ENCODE results near the gene SLC8A3.

SLC8A3 gene

DNA sequence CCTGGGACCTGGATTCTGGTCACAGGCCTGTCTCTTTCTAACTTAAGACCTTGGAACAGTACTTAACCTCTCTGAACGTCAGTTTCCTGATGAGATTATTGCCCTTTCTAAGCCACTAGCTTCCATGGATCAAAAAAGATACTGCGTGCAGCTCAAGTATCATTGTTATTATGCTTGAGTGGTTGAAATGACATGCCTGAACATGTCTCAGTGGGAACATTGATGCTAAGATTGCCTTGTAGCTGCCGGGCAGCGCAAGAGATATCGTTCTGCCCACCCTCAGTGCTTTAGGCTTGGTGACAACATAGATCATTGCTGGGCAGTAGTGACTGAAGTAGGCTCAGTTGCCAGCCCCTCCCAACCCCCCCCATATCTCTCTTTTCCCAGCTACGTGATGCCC is 177.7 kb downstream of the SLC8A3 start:
- Histone ChIP-seq H3K4me3 (ENCODE audit: low read depth, low read length) (no peak overlapping the region), H3K27me3 (ENCODE audit: control insufficient read depth, insufficient read depth, low read length) (no peaks in the 10 kb centered on the region), H3K27ac (ENCODE audit: low read depth, low read length) (no peak overlapping the region)

DNA sequence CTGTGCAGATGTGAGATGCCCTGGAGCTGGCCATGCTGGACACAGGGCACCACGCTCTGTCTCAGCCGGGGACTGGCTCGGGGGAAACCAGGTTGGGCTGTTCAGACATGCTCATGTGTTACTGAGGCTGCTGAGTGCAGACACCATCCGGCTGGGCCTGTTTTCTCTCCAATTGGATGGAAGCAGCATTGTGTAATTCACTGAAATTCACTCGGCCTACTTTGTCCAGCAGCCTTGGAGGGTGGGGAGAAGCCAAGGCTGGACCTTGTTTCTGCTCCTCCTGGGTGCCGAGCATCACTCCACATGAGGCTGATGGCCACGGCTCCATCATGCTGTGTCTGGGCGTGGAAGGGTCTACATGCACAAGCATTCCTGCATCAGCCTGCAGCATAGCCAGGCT is 178.8 kb downstream of the SLC8A3 start:
- no peaks in the 10 kb centered on the region for H3K9me3 ChIP-seq (ENCODE audit: control insufficient read depth, insufficient read depth, low read depth, low read length)
- no peak overlapping the region for H3K27ac ChIP-seq (ENCODE audit: low read depth, low read length)
- peaks cover 9% of the 10 kb centered on the region; the same call in 1 of the 2 replicates for H3K4me1 ChIP-seq (ENCODE audit: control insufficient read depth, insufficient read depth, low read length)
- no peaks in the 10 kb centered on the region for H3K36me3 ChIP-seq (ENCODE audit: control insufficient read depth, insufficient read depth, low read length)
- no peak overlapping the region for H3K4me3 ChIP-seq (ENCODE audit: low read depth, low read length)
- no peaks in the 10 kb centered on the region for H3K27me3 ChIP-seq (ENCODE audit: control insufficient read depth, insufficient read depth, low read length)
- no peak overlapping the region for H3K9ac ChIP-seq (ENCODE audit: low read length)

More for the DNA sequence above, 177.7 kb downstream of the SLC8A3 start:
- no peaks in the 10 kb centered on the region for H3K36me3 ChIP-seq (ENCODE audit: control insufficient read depth, insufficient read depth, low read length)
- no peak overlapping the region for H3K9ac ChIP-seq (ENCODE audit: low read length)
- no peaks in the 10 kb centered on the region for H3K9me3 ChIP-seq (ENCODE audit: control insufficient read depth, insufficient read depth, low read depth, low read length)
- peaks cover 9% of the 10 kb centered on the region; the same call in 1 of the 2 replicates for H3K4me1 ChIP-seq (ENCODE audit: control insufficient read depth, insufficient read depth, low read length)

DNA sequence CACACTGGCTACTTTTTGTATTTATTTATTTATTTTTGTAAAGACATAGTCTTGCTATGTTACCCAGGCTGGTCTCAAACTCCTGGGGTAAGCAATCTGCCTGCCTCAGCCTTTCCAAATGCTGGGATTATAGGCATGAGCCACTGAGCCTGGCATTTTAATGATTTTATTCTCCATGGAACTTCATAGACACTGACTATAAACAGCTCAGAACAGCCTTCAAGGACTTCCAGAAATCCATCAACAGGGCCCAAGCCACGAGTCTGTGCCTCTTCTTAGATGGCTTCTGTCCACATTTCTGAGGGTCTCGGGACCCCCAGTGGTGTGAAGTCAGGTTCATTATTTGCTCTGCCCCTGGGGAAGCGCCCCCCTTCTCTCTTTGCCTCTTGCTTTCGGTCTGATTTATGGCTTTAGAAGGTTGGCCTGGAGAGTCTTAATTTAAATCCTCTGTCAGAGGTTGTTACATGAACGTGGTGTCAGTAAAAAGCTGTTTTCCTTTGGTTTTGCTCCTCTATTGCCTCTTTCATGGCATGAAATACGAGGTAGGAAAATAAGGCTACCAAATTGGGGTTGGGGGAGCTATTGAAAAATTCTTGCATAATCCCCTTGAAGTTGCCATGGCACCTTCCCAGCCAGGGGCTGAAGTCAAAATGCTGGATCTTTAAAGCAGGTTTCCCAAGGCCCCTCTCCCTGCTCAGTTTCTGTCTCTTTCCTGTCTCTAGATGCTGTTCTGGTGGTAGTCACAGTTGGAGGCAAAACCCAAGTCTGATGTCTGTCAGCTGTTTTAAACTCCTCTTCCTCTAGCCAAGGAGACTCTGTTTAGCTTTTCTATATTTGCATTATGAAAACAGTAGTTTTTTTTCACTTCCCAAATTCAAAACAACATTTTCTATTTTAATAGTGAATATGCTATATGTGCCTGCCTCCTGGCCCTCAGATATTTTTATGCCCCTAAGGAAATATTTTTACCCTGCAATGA is 180.2 kb downstream of the SLC8A3 start:
- Histone ChIP-seq H3K4me3 (ENCODE audit: low read depth, low read length) (no peak overlapping the region), H3K4me1 (ENCODE audit: control insufficient read depth, insufficient read depth, low read length) (peaks cover 8% of the 10 kb centered on the region; the same call in 1 of the 2 replicates), H3K36me3 (ENCODE audit: control insufficient read depth, insufficient read depth, low read length) (no peaks in the 10 kb centered on the region), H3K9me3 (ENCODE audit: control insufficient read depth, insufficient read depth, low read depth, low read length) (no peaks in the 10 kb centered on the region), H3K9ac (ENCODE audit: low read length) (no peak overlapping the region), H3K27me3 (ENCODE audit: control insufficient read depth, insufficient read depth, low read length) (no peaks in the 10 kb centered on the region), H3K27ac (ENCODE audit: low read depth, low read length) (no peak overlapping the region)

DNA sequence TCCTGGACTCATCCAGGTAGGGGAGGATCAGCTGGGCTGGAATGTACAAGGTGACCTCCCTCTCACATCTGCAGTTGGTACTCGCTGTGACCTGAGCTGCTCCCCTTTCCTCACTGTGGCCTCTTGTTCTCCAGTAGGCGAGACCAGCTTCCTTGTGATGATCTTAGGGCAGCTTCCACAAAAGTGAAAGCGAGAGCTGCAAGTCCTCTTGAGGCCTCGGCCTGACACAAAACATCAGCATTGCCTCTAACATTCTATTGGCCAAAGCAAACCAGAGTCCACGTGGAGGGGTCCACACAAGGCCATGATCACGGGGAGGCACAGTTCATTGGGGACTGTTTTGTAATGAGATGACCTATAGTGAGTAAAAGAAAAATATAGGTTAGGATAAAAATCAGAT is 182.1 kb downstream of the SLC8A3 start:
- no peaks in the 10 kb centered on the region for H3K9me3 ChIP-seq (ENCODE audit: control insufficient read depth, insufficient read depth, low read depth, low read length)
- no peaks in the 10 kb centered on the region for H3K36me3 ChIP-seq (ENCODE audit: control insufficient read depth, insufficient read depth, low read length)
- H3K27ac ChIP-seq (ENCODE audit: low read depth, low read length) = no peak overlapping the region
- no peak overlapping the region for H3K4me3 ChIP-seq (ENCODE audit: low read depth, low read length)
- no peaks in the 10 kb centered on the region for H3K27me3 ChIP-seq (ENCODE audit: control insufficient read depth, insufficient read depth, low read length)
- 0 out of 2 replicates have a peak, but pooled peaks cover 6% of the 10 kb centered on the region for H3K4me1 ChIP-seq (ENCODE audit: control insufficient read depth, insufficient read depth, low read length)
- no peak overlapping the region for H3K9ac ChIP-seq (ENCODE audit: low read length)

DNA sequence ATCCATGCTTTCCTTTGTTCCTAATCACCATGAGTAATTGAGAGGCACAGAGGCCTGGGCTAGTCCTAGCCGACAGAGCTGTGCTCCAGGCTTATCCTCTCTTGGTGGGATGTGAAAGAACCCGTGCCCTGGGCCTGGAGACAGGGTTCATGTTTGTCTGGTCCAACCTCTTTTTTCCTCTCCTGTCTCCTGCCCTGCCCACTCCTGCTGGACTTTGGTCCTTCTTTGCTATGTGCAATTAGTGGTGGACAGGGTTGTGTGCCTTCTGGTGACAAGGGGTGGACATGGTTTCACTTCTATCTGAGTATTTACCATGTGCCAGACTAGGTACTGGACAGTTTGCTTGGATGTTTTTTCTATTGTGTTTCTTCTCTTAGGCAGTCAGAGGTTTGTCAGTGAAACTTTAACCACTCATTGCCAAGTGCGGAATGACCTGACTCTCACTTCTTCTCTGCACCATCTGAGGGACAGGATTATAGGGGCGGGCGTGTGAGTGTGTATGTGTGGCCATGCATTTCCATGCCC is 183.4 kb downstream of the SLC8A3 start:
- no peak overlapping the region for H3K4me3 ChIP-seq (ENCODE audit: low read depth, low read length)
- H3K4me1 ChIP-seq (ENCODE audit: control insufficient read depth, insufficient read depth, low read length) = 0 out of 2 replicates have a peak, but pooled peaks cover 6% of the 10 kb centered on the region
- H3K9ac ChIP-seq (ENCODE audit: low read length) = no peak overlapping the region
- H3K9me3 ChIP-seq (ENCODE audit: control insufficient read depth, insufficient read depth, low read depth, low read length) = no peaks in the 10 kb centered on the region
- no peaks in the 10 kb centered on the region for H3K27me3 ChIP-seq (ENCODE audit: control insufficient read depth, insufficient read depth, low read length)
- H3K27ac ChIP-seq (ENCODE audit: low read depth, low read length) = no peak overlapping the region
- H3K36me3 ChIP-seq (ENCODE audit: control insufficient read depth, insufficient read depth, low read length) = no peaks in the 10 kb centered on the region

DNA sequence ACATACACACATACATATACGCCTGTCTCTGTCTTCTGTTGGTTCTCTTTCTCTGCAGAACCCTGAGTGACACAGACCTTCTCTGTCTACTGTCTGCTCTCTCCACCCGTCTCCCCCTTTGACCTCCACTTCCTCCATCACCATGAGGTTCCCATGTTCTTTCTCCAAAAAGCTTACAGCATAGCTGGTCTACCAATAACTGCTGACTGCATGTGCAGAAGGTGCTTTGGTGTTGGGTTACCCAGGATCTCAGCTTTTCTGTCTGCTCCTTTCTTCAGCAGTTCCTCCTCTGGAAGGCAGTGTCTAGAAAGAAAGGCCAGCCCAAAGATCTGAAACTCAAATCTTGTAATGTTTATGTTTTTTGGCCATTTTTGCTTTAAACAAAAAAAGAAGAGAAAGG is 184.0 kb downstream of the SLC8A3 start:
- H3K9me3 ChIP-seq (ENCODE audit: control insufficient read depth, insufficient read depth, low read depth, low read length) = no peaks in the 10 kb centered on the region
- H3K27ac ChIP-seq (ENCODE audit: low read depth, low read length) = no peak overlapping the region
- no peak overlapping the region for H3K4me3 ChIP-seq (ENCODE audit: low read depth, low read length)
- H3K9ac ChIP-seq (ENCODE audit: low read length) = no peak overlapping the region
- 0 out of 2 replicates have a peak, but pooled peaks cover 6% of the 10 kb centered on the region for H3K4me1 ChIP-seq (ENCODE audit: control insufficient read depth, insufficient read depth, low read length)
- no peaks in the 10 kb centered on the region for H3K36me3 ChIP-seq (ENCODE audit: control insufficient read depth, insufficient read depth, low read length)
- no peaks in the 10 kb centered on the region for H3K27me3 ChIP-seq (ENCODE audit: control insufficient read depth, insufficient read depth, low read length)

DNA sequence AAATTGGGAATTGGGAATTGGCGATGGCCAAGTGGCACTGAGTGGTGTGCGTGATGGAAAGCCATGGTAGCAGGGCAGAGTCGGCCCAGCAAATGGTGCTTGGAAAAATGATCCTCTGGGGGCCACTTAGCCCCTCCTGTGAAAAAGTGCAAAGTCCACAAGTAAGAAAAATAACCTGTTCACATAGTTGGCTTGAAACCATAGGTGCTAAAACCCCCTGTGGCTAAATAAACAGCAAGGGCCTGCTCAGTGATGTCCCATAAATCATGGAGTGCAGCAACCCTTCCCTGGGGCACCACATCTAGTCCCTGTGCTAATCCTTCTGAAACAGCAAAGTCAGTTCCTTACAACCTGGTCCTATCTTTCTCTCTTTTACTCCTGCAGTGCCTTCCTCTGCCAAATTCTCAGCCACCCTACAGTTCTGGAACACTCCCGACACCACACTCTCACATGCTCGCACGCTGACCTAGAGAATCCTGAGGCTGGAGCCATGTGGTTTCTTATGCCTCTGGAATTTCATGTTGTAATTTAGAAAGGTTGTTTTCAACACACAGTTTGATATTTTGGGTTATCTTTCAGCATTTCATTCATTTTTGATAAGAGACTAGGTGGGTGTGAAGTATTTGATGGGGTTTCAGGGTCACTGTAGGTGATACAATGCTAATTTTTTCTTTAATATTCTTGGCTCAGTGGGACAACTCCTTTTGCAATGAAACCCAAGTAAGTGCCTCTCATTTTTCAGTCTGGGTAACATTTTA is 186.0 kb downstream of the SLC8A3 start:
- H3K9ac ChIP-seq (ENCODE audit: low read length) = no peak overlapping the region
- H3K36me3 ChIP-seq (ENCODE audit: control insufficient read depth, insufficient read depth, low read length) = no peaks in the 10 kb centered on the region
- H3K4me1 ChIP-seq (ENCODE audit: control insufficient read depth, insufficient read depth, low read length) = peaks cover 8% of the 10 kb centered on the region; the same call in 1 of the 2 replicates
- H3K27me3 ChIP-seq (ENCODE audit: control insufficient read depth, insufficient read depth, low read length) = no peaks in the 10 kb centered on the region
- no peaks in the 10 kb centered on the region for H3K9me3 ChIP-seq (ENCODE audit: control insufficient read depth, insufficient read depth, low read depth, low read length)
- no peak overlapping the region for H3K27ac ChIP-seq (ENCODE audit: low read depth, low read length)
- no peak overlapping the region for H3K4me3 ChIP-seq (ENCODE audit: low read depth, low read length)

DNA sequence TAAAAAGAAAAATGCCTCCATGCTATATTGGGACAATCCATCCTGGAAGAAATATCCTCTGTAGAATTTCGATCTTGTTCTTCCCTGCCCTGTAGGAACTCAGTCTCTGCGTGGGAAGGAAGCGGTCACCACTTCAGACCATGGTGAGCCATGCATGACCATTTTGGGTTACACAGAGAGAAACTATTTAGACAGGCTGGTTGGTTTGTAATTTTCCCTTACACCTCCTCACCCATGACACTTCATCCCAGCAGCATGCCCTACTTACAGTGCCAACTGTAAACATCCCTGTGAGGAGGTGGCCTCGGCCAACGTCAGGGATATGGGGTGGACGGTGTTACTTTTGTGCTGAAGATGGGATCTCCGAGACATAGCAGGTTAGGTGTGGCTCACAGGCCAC is 188.2 kb downstream of the SLC8A3 start:
- Histone ChIP-seq H3K27ac (ENCODE audit: low read depth, low read length) (no peak overlapping the region), H3K36me3 (ENCODE audit: control insufficient read depth, insufficient read depth, low read length) (no peaks in the 10 kb centered on the region), H3K4me3 (ENCODE audit: low read depth, low read length) (no peak overlapping the region), H3K9me3 (ENCODE audit: control insufficient read depth, insufficient read depth, low read depth, low read length) (no peaks in the 10 kb centered on the region), H3K4me1 (ENCODE audit: control insufficient read depth, insufficient read depth, low read length) (peaks cover 8% of the 10 kb centered on the region; the same call in 1 of the 2 replicates), H3K9ac (ENCODE audit: low read length) (no peak overlapping the region), H3K27me3 (ENCODE audit: control insufficient read depth, insufficient read depth, low read length) (no peaks in the 10 kb centered on the region)

DNA sequence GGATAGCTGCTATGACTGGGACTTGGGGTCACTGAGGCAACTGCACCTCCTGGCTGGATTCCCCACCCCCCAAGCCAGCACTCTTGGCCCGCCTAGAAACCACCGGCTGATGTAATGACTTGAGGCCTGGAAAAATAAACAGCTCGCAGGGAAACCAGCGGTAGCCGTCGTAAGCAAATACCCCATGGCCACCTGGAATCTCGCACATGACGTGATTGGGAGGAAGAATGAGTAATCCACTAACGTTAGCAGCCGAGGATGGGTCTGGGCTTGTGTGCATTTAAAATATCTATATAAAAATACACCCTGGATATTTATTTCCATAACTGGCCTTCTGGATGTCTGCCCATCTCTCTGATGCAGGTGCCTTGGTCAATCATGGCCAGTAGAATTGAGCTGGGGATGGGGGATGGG is 189.5 kb downstream of the SLC8A3 start:
- no peak overlapping the region for H3K27ac ChIP-seq (ENCODE audit: low read depth, low read length)
- H3K4me3 ChIP-seq (ENCODE audit: low read depth, low read length) = no peak overlapping the region
- no peaks in the 10 kb centered on the region for H3K9me3 ChIP-seq (ENCODE audit: control insufficient read depth, insufficient read depth, low read depth, low read length)
- no peak overlapping the region for H3K9ac ChIP-seq (ENCODE audit: low read length)
- H3K36me3 ChIP-seq (ENCODE audit: control insufficient read depth, insufficient read depth, low read length) = no peaks in the 10 kb centered on the region
- no peaks in the 10 kb centered on the region for H3K27me3 ChIP-seq (ENCODE audit: control insufficient read depth, insufficient read depth, low read length)
- H3K4me1 ChIP-seq (ENCODE audit: control insufficient read depth, insufficient read depth, low read length) = peaks cover 8% of the 10 kb centered on the region; the same call in 1 of the 2 replicates

DNA sequence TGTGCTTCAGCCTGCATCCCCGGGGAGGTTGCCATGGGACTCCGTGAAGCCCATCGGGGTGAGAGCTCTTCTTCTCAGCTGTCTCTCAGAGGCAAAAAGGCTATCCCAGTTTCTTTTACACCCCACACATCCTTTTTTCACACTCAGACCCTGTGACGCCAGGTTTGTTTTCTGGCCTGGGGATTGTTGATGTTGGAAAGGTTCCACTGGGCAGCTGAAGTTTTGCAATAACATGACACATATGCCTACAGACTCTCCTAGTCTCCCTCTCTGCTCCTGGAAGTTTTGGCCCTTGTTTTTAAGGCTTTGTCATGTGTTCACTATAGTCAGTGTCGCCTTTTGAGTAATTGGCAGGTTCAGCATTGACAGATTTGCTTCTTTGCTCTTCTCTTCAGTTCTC is 190.9 kb downstream of the SLC8A3 start:
- H3K9me3 ChIP-seq (ENCODE audit: control insufficient read depth, insufficient read depth, low read depth, low read length) = no peaks in the 10 kb centered on the region
- H3K27ac ChIP-seq (ENCODE audit: low read depth, low read length) = no peak overlapping the region
- H3K4me3 ChIP-seq (ENCODE audit: low read depth, low read length) = no peak overlapping the region
- peaks cover 8% of the 10 kb centered on the region; the same call in 1 of the 2 replicates for H3K4me1 ChIP-seq (ENCODE audit: control insufficient read depth, insufficient read depth, low read length)
- no peaks in the 10 kb centered on the region; the same call in 1 of the 2 replicates for H3K27me3 ChIP-seq (ENCODE audit: control insufficient read depth, insufficient read depth, low read length)
- no peaks in the 10 kb centered on the region for H3K36me3 ChIP-seq (ENCODE audit: control insufficient read depth, insufficient read depth, low read length)
- no peak overlapping the region for H3K9ac ChIP-seq (ENCODE audit: low read length)

Data from HUES6 (cell line).